Epithelial cell of proximal tubule (primary cell): Measurements from ENCODE around the gene FNBP1L. TPM values are rescaled to one million over a fixed set of nuclear protein-coding genes. Genes with fewer than 3 reads are reported as not detected.

Source experiments
- DNase-seq: peaks from one replicate; pipeline ENCODE4 v3.0.0-alpha.2; 2011; ENCODE audit warnings: low read depth
- H3K4me3 ChIP-seq: 2 replicates; pipeline ENCODE4 v1.5.1; 2011; ENCODE audit warnings: low read depth, mild to moderate bottlenecking, low read length
- total RNA-seq: library from RNA; depleted of rRNA; stranded (reverse); fragments of >200 nt; gene quantifications from 2 replicates; pipeline ENCODE4 v1.2.3, GENCODE V29; 2015
- TF ChIP-seq, protein P1 (sequence below): conservative IDR thresholded peaks from 2 replicates; pipeline ENCODE4 v1.5.1; 2012; ENCODE audit warnings: low read depth, mild to moderate bottlenecking, low read length

Gene FNBP1L
- total RNA-seq, 1 donor from 2014 or later, result 37.6 TPM

DNA sequence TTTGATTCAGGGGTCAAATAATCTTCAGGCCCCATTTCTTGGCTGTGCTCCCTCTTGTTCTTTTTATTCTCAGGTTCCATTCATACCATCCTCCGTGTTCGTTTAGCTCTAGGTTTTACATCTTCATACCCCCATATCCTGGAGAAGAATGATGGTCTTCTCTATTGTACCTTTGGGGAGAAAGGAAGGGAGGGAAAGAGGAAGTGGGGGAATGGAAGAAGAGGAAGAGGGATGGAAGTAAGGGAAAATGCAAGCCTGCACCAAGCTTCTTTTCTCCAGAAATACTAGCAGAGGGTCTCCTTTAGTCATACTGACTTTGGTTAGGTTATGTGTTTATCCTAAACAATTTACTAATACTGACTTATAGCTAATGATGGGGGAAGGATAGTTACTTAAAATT, 52.4 kb downstream of the FNBP1L start:
- TF ChIP-seq, protein P1, sequence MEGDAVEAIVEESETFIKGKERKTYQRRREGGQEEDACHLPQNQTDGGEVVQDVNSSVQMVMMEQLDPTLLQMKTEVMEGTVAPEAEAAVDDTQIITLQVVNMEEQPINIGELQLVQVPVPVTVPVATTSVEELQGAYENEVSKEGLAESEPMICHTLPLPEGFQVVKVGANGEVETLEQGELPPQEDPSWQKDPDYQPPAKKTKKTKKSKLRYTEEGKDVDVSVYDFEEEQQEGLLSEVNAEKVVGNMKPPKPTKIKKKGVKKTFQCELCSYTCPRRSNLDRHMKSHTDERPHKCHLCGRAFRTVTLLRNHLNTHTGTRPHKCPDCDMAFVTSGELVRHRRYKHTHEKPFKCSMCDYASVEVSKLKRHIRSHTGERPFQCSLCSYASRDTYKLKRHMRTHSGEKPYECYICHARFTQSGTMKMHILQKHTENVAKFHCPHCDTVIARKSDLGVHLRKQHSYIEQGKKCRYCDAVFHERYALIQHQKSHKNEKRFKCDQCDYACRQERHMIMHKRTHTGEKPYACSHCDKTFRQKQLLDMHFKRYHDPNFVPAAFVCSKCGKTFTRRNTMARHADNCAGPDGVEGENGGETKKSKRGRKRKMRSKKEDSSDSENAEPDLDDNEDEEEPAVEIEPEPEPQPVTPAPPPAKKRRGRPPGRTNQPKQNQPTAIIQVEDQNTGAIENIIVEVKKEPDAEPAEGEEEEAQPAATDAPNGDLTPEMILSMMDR, result no peak
- H3K4me3 ChIP-seq, result no peak overlapping the region
- DNase-seq, result no peak

DNA sequence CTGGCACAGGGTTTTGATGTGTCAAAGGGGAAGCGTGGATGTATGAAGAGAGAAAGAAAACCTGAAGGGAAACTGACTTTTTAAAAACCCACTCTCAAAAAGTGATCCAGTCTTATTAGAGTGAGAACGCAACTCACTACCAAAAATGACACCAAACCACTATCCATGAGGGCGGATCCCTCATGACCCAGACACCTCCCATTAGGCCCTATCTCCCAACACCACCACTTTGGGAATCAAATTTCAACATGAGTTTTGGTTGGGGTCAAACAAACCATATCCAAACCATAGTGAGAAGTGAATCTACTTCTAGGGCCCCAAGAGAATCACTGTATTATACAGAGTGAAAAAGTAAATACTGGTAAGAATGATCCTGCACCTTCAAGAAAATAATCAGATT, 53.5 kb downstream of the FNBP1L start:
- DNase-seq, result no peak
- TF ChIP-seq, protein P1, result no peak
- H3K4me3 ChIP-seq, result no peak overlapping the region

DNA sequence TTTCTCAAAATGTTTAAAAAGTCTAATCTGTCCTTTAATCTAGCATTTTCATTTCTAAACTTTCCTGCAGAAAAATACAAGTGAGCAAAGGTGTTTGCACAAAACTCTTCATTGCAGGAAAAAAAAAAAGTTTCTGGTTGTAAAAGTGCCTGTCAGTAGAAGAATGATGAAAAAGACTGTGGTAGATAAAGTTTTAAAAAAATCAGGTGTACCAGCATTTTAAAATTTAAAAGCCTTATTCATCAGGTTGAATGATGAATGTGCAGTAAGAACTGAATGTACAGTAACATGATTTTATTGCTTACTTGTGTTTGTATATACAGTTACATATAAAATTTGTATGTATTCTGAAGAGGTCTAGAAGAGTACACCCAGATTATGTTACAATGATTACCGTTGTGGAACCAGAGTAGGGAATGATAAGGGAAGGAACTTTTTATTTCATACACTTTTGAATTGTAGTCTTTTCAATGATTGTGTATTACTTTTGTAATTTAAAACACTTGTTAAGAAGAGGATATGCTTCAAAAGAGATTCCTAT, 54.0 kb downstream of the FNBP1L start:
- H3K4me3 ChIP-seq, result no peak overlapping the region
- TF ChIP-seq, protein P1, result no peak
- no peak for DNase-seq

GRCh38 chr1:93502571-93502970, 54.7 kb downstream of the FNBP1L start:
- peak; percentile 41 for DNase-seq
- no peak overlapping the region for H3K4me3 ChIP-seq
- TF ChIP-seq, protein P1, result no peak

DNA sequence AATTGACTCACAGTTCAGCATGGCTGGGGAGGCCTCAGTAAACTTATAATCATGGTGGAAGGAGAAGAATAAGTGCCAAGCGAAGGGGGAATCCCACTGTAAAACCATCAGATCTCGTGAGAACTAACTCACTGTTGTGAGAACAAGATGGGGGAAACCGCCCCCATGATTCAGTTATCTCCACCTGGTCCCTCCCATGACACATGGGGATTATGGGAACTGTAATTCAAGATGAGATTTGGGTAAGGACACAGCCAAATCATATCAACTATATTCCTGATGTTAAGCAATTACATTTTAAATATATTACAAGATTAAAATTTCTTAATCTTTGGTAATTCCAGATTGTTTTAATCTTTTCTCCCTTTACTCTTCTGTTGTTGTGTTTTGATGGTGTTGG, 55.2 kb downstream of the FNBP1L start:
- TF ChIP-seq, protein P1, result no peak

DNA sequence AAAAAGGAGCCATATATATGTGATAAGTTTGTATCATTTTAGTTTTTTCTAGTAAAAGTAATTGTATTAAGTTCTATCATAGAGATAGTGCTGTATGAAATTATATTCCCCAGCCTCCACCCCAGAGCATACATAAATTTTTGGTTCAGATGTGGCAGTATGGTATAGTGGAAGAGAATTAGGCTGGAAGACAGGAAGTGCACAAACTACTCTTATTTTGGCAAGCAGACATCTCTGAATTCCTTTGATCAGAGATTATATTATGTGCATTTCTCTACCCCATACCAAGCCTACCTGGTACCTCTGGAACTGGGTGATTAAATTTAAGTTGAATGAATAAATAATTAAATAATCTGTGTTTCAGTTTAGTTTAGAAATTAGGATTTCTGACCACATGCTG, 55.9 kb downstream of the FNBP1L start:
- DNase-seq, result no peak
- H3K4me3 ChIP-seq, result no peak overlapping the region
- TF ChIP-seq, protein P1, result no peak

More for the DNA sequence above, 55.2 kb downstream of the FNBP1L start:
- no peak for DNase-seq
- no peak overlapping the region for H3K4me3 ChIP-seq
